GM19438 (cell line): ENCODE measurements around the gene NUP37.
"Not testable (repeated sequence)": the region's sequence is repeated elsewhere in the genome, so short reads cannot be mapped to it uniquely, and the experiment has no call there.

Experiments used
- ATAC-seq: cut with Tn5 transposase; IDR thresholded peaks from one replicate; pipeline ENCODE4 v1.9.1; 2021; ENCODE audit warnings: low read depth; ENCODE audit not compliant: unreplicated experiment

Gene NUP37

GRCh38 chr12:102095677-102096263 is 24.1 kb downstream of the NUP37 start:
- ATAC-seq, result no peak

GRCh38 chr12:102093319-102093718 is 26.6 kb downstream of the NUP37 start:
- no peak for ATAC-seq

GRCh38 chr12:102089228-102089835 is 30.6 kb downstream of the NUP37 start:
- ATAC-seq, result not testable (repeated sequence)

DNA sequence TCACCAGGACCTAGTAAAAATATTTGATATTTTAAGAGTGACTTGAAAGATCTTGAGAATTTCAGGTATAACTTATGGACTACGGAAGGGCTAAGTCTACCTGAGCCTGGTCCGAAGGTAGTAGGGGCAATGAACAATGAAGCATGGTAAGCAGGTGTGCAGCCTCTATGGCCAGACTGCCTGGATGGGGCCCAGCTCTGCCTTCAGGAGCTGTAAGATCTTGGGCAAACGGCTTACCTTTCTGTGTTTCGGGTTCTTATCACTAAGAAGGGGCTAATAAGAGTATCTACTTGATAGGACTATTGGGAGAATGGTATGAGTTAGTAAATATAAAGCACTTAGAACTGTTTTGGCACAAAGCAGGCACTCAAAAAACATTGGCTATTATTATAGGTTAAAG is 39.1 kb downstream of the NUP37 start:
- ATAC-seq, result no peak

DNA sequence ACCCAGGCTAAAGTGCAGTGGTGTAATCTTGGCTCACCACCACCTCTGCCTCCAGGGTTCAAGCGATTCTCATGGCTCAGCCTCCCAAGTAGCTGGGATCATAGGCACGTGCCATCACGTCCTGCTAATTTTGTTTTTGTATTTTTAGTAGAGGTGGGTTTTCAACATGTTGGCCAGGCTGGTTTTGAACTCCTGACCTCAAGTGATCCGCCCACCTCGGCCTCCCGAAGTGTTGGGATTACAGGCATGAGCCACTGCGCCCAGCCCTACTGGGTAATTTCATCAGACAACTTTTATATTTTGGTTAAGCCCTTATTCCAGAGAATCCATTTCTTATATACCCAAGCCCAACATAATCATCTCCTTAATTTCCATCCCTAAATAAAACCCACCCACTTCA is 47.8 kb downstream of the NUP37 start:
- ATAC-seq, result not testable (repeated sequence)

- no peak for ATAC-seq
Measured at GRCh38 chr12:102069707-102070106, 50.2 kb downstream of the NUP37 start.

- no peak for ATAC-seq
Measured at GRCh38 chr12:102067574-102068258, 52.2 kb downstream of the NUP37 start.

GRCh38 chr12:102064476-102064875 is 55.4 kb downstream of the NUP37 start:
- ATAC-seq, result no peak

- ATAC-seq, result no peak
Measured at GRCh38 chr12:102063069-102063468, 56.8 kb downstream of the NUP37 start.

DNA sequence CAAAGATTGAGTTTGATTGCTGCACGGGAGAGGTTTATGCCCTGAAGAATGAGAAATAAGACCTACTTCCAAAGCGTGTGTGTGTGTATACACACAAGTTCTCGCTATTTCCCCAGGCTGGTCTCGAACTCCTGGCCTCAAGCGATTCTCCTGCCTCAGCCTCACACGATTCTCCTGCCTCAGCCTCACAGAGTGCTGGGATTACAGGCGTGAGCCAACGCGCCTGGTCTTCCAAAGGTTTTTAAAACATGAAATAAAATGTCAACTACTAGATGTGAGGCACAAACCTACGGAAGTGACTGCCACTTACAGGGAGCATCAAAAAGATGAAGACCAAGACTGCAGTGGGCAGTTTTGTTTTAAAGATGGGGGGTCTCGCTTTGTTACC is 57.5 kb downstream of the NUP37 start:
- no peak for ATAC-seq

DNA sequence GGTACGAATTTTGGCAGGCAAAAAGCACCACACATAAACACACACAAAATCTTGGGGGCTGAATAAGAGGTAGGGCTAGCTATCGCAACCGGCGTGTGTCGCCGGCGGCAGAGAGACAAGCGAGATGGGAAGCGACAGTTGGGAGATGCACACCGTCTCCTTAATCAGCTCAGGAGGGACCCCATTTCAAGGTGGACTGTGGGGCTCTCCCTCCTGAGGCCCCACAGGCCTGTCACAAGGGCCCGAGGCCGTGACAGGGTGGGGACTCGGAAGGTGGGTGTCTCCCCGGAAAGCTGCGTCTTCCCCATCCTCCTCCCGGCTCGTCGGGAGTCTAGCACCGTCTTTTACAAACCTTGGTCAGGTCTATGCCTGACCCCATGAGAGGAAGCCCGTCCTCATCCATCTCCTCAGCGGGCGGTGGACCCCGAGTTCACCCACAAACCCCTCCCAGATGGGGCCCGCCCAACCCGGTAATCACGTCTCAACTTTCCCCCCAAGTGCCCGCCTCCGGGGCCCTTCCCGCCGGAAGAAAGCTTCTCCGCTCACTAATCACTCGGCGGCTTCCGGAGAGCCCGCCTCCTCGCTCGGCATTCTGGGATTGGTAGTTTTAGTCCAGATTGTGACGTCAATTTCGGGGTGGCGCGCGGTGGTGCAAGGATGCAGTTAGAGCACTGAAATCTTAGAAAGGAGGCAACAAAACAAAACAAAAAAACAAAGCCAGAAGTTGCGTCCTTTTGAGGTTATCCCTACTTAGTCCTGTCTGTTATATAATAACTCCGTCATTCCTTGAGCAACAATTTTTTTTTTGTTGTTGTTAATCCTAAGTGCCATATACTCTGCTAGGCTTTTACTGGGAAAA is 58.1 kb downstream of the NUP37 start, which contains the start of gene WASHC3:
Gene WASHC3 (minus strand): TSS at position 432 of the 859 bp plus-strand sequence. CDS start 29 bp downstream, at position 403.
- ATAC-seq, result peak; percentile 98

GRCh38 chr12:102061096-102061559 is 58.8 kb downstream of the NUP37 start:
- peak; percentile 16 for ATAC-seq

- no peak for ATAC-seq
Measured at GRCh38 chr12:102059343-102059742, 60.6 kb downstream of the NUP37 start.

DNA sequence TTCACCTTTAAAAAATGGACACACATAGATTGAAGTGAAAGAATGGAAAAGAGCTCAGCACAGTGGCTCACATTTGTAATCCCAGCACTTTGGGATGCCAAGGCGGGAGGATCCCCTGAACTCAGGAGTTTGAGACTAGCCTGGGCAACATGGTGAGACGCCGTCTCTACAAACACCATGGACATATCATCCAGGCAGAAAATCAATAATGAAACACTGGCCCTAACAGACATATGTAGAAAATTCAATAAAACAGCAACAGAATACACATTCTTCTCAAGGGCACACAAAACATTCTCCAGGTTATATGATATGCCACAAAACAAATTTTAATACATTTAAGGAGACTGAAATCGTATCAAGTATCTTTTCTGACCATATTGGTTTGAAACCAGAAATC is 65.6 kb downstream of the NUP37 start:
- no peak for ATAC-seq

DNA sequence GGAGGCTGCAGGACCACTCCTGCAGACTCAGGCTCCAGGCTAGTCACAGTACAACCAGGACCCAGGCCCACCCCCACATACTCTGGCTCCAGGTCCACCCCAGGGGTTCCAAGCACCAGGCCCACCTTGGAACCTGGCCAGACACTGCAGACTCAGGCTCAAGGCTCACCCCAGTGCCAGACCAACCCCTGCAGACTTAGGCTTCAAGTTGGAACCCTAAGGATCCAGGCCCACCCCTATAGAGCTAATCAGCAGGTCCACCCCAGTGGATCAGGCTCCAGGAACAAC is 66.9 kb downstream of the NUP37 start:
- no peak for ATAC-seq

GRCh38 chr12:102052192-102053061 is 67.5 kb downstream of the NUP37 start:
- ATAC-seq, result no peak

DNA sequence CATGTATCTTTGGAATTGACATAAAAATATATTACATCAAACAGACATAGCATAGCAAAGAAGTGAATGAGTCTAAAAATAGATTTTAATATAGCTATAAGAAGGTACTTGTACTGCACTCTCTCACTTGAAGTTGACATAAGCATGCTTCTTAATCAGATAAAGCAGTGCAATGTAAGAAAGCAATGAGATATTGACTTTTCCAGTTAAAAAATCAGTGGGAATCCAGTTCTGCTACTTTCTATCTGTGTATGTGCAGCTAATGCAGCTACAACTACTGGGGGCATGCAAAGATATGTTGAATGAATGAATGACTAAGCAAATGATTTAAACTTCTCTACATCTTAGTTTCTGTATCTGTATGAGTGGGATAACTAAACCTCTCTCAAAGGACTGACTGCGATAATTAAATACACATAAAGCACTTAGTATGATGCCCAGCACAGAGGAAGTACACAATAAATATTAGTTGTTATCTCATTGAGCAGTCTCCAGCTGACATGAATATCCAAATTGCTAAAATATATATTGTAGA is 68.4 kb downstream of the NUP37 start:
- no peak for ATAC-seq

GRCh38 chr12:102050660-102051430 is 69.1 kb downstream of the NUP37 start:
- ATAC-seq, result no peak

GRCh38 chr12:102043928-102044327 is 76.0 kb downstream of the NUP37 start:
- peak; percentile 93 for ATAC-seq
